HepG2 (cell line): ENCODE data around the gene PELI2. TPM values are rescaled to one million over a fixed set of nuclear protein-coding genes. Genes with fewer than 3 reads are reported as not detected.

Experiments
- ATAC-seq: fragments of 200-7000 bp; cut with Tn5 transposase; 3 replicates; pipeline ENCODE4 v1.9.1; 2020; ENCODE audit warnings: mild to moderate bottlenecking, moderate library complexity
- BruUV-seq: library from RNA; stranded (reverse); fragments of 400-500 nt; replicated peaks from 2 replicates; lab custom pipeline; 2021; lab: Mats Ljungman, UMichigan
- CTCF ChIA-PET: fragments of 300-600 bp; formaldehyde crosslinking; extraction: SDS; loops from one replicate; lab custom pipeline; 2021; ENCODE audit warnings: low total read pairs, inconsistent platforms, low intra/inter-chr PET ratio; lab: Yijun Ruan, JAX
- POLR2A ChIA-PET: fragments of 350-600 bp; sonication (Branson Sonifier 250); formaldehyde crosslinking; loops from one replicate; lab custom pipeline; 2020; ENCODE audit warnings: antibody characterized with exemption, inconsistent platforms; lab: Yijun Ruan, JAX
- DNase-seq: peaks from one replicate; pipeline ENCODE4 v3.0.0-alpha.2; 2015; ENCODE audit warnings: low spot score
- FAIRE-seq: peaks from 3 replicates; lab custom pipeline; 2011; peaks lifted over from hg19 to GRCh38; lab: Jason Lieb, UNC
- H2AFZ ChIP-seq: one replicate; pipeline ENCODE4 v1.6.1; 2011; ENCODE audit warnings: low read length, inconsistent platforms
- H3K27ac ChIP-seq: fragments of 300-600 bp; 3 replicates; pipeline ENCODE4 v1.8.0; 2011; ENCODE audit warnings: mixed run types, mild to moderate bottlenecking, mixed read lengths, low read length, inconsistent platforms; ENCODE audit not compliant: insufficient read depth; ENCODE audit errors: extremely low read length
- H3K27me3 ChIP-seq, 2 experiments: fragments of 200-600 bp in 1 of 2; 2 replicates in 1 of 2; 3 replicates in 1 of 2; pipeline versions ENCODE4 v1.6.0 to v1.8.0; 2011; ENCODE audit warnings: low read length in 2 of 2, mild to moderate bottlenecking in 2 of 2, moderate library complexity in 2 of 2, inconsistent platforms in 1 of 2; ENCODE audit not compliant: insufficient read depth in 2 of 2, control insufficient read depth in 1 of 2
- H3K36me3 ChIP-seq, 2 experiments: fragments of 200-600 bp in 1 of 2; replicated peaks in 1 of 2; 2 replicates in 1 of 2; 3 replicates in 1 of 2; pipeline versions ENCODE4 v1.5.1 to v1.8.0; 2011; ENCODE audit warnings: low read length in 2 of 2, inconsistent platforms in 1 of 2; ENCODE audit not compliant: insufficient read depth in 2 of 2, control insufficient read depth in 1 of 2
- H3K4me1 ChIP-seq: 2 replicates; pipeline ENCODE4 v1.5.1; 2012; ENCODE audit warnings: low read length, inconsistent platforms; ENCODE audit not compliant: insufficient read depth
- H3K4me2 ChIP-seq: 2 replicates; pipeline ENCODE4 v1.6.0; 2011; ENCODE audit warnings: low read depth, low read length, inconsistent platforms
- H3K4me3 ChIP-seq, 3 experiments: fragments of 200-600 bp in 1 of 3; sonication (generic), shearing (Covaris generic) in 1 of 3; replicated peaks in 1 of 3; 2 replicates each; pipeline ENCODE4 v1.5.1; 2011 to 2016; ENCODE audit warnings: low read length in 3 of 3, inconsistent platforms in 2 of 3, low read depth in 2 of 3, mild to moderate bottlenecking in 2 of 3, control low read depth in 1 of 3, mixed read lengths in 1 of 3; ENCODE audit not compliant: insufficient read depth in 1 of 3
- H3K79me2 ChIP-seq: one replicate; pipeline ENCODE4 v1.6.1; 2011; ENCODE audit warnings: low read length, inconsistent platforms; ENCODE audit not compliant: insufficient read depth
- H3K9ac ChIP-seq: 2 replicates; pipeline ENCODE4 v1.6.0; 2011; ENCODE audit warnings: mild to moderate bottlenecking, low read depth, low read length, inconsistent platforms; ENCODE audit not compliant: insufficient read depth
- H3K9me3 ChIP-seq: 2 replicates; pipeline ENCODE4 v1.5.1; 2012; ENCODE audit warnings: mild to moderate bottlenecking, low read length
- H4K20me1 ChIP-seq: 2 replicates; pipeline ENCODE4 v1.6.0; 2011; ENCODE audit warnings: inconsistent platforms, mild to moderate bottlenecking, low read length, moderate library complexity; ENCODE audit not compliant: insufficient read depth
- BCLAF1 ChIP-seq: fragments of 450-650 bp; IDR thresholded peaks from 2 replicates; pipeline ENCODE4 v1.6.1; 2017; ENCODE audit warnings: mild to moderate bottlenecking
- CBX5 ChIP-seq: sonication (generic); formaldehyde crosslinking; IDR thresholded peaks from 2 replicates; pipeline ENCODE4 v1.4.0; 2020; ENCODE audit warnings: missing genetic modification reagents, borderline replicate concordance
- ELF3 ChIP-seq: IDR thresholded peaks from 2 replicates; pipeline ENCODE4 v1.6.1; 2016; ENCODE audit warnings: missing genetic modification reagents, missing compliant biosample characterization
- ETV5 ChIP-seq: IDR thresholded peaks from 2 replicates; pipeline ENCODE4 v1.6.1; 2018; ENCODE audit warnings: missing biosample characterization, missing genetic modification reagents, inconsistent platforms, borderline replicate concordance
- HMGA1 ChIP-seq: sonication (generic); formaldehyde crosslinking; conservative IDR thresholded peaks from 2 replicates; pipeline ENCODE4 v1.4.0; 2020; ENCODE audit warnings: missing genetic modification reagents
- KLF16 ChIP-seq, 2 experiments: sonication (generic) in 1 of 2; formaldehyde crosslinking in 1 of 2; IDR thresholded peaks; 2 replicates each; pipeline versions ENCODE4 v1.6.1 to v1.8.0; 2016 to 2023; ENCODE audit warnings: missing genetic modification reagents in 2 of 2, missing compliant biosample characterization in 1 of 2
- MTF1 ChIP-seq: sonication (generic); formaldehyde crosslinking; IDR thresholded peaks from 2 replicates; pipeline ENCODE4 v1.5.0; 2020; ENCODE audit warnings: missing genetic modification reagents
- NRL ChIP-seq: sonication (generic); formaldehyde crosslinking; IDR thresholded peaks from 2 replicates; pipeline ENCODE4 v1.5.0; 2020; ENCODE audit warnings: missing genetic modification reagents, mild to moderate bottlenecking, moderate library complexity, borderline replicate concordance
- SAP130 ChIP-seq: IDR thresholded peaks from 2 replicates; pipeline ENCODE4 v1.6.1; 2016; ENCODE audit warnings: low read depth
- SIN3B ChIP-seq: fragments of 150-350 bp; IDR thresholded peaks from 2 replicates; pipeline ENCODE4 v1.6.1; 2014; ENCODE audit warnings: low read length
- SP140L ChIP-seq: sonication (generic); formaldehyde crosslinking; IDR thresholded peaks from 2 replicates; pipeline ENCODE4 v1.4.0; 2020; ENCODE audit warnings: missing genetic modification reagents, borderline replicate concordance
- TBL1XR1 ChIP-seq: fragments of 150-350 bp; IDR thresholded peaks from 2 replicates; pipeline ENCODE4 v1.6.1; 2014; ENCODE audit warnings: borderline replicate concordance, low read length; ENCODE audit not compliant: partially characterized antibody
- ZFAT ChIP-seq: sonication (generic); formaldehyde crosslinking; conservative IDR thresholded peaks from 2 replicates; pipeline ENCODE4 v1.8.1; 2023; ENCODE audit warnings: missing genetic modification reagents, inconsistent platforms
- ZNF207 ChIP-seq: fragments of 450-650 bp; IDR thresholded peaks from 2 replicates; pipeline ENCODE4 v1.6.1; 2016; ENCODE audit warnings: antibody characterized with exemption, borderline replicate concordance
- ZNF441 ChIP-seq: sonication (generic); formaldehyde crosslinking; IDR thresholded peaks from 2 replicates; pipeline ENCODE4 v1.7.0; 2021; ENCODE audit warnings: missing genetic modification reagents, borderline replicate concordance
- ZNF713 ChIP-seq: sonication (generic); formaldehyde crosslinking; IDR thresholded peaks from 2 replicates; pipeline ENCODE4 v1.4.0; 2020; ENCODE audit warnings: mild to moderate bottlenecking, missing genetic modification reagents
- ZNF782 ChIP-seq: sonication (generic); formaldehyde crosslinking; IDR thresholded peaks from 2 replicates; pipeline ENCODE4 v1.4.0; 2020; ENCODE audit warnings: missing genetic modification reagents, mild to moderate bottlenecking, borderline replicate concordance
- WGBS: methylation state at CpG from one replicate; pipeline ENCODE4 v1.1.6; 2017; ENCODE audit warnings: low lambda C conversion rate; 5-methylcytosine and 5-hydroxymethylcytosine counted together
- in situ Hi-C: cut with HindIII; loops from 2 replicates; pipeline ENCODE4 v1.10.0; 2017; ENCODE audit warnings: low pct_unique_long_range_greater_than_20kb; ENCODE audit not compliant: extremely low pct_ligation_motif_present
- intact Hi-C: fragments of 100-400 bp; cut with micrococcal nuclease; formaldehyde crosslinking; loops from one replicate; pipeline ENCODE4 v1.10.0; 2022; ENCODE audit not compliant: unreplicated experiment
- polyA plus RNA-seq, 8 experiments: library from polyadenylated mRNA; depleted of rRNA in 3 of 8; stranded (reverse) in 7 of 8; unstranded in 1 of 8; fragments of >200 nt; fragmentation: Illumina TruSeq in 4 of 8; extraction: Trizol in 4 of 8; gene quantifications; 2 replicates each; pipeline versions ENCODE4 v1.2.1 to v1.2.3, GENCODE V29; 2011 to 2016; ENCODE audit warnings: low read depth in 4 of 8, missing spikeins in 1 of 8, mixed read lengths in 1 of 8; ENCODE audit not compliant: insufficient read depth in 1 of 8
- total RNA-seq, 5 experiments: library from RNA; depleted of rRNA; stranded (reverse); fragments of >200 nt; fragmentation: Illumina TruSeq; extraction: Trizol; gene quantifications; 2 replicates each; pipeline ENCODE4 v1.2.3, GENCODE V29; 2016; ENCODE audit warnings: low read depth in 1 of 5

PELI2 gene
- total and polyA plus RNA-seq, 2 of the 13 experiments (the other 11 are each of a cell fraction or from before 2014, with no cell fraction given): 0.07 TPM; not detected in 1

- no peak for TF ChIP-seq BCLAF1
- TF ChIP-seq, all 625 proteins: peak for 0
These were observed 41.9 kb downstream of the PELI2 start (continued) for GRCh38 chr14:56160088-56160487.

GRCh38 chr14:56161658-56162057 lies 43.4 kb downstream of the PELI2 start:
- in situ Hi-C loops (no loop called here), intact Hi-C loops (no loop called here)
- no peaks in the 10 kb centered on the region for H4K20me1 ChIP-seq
- POLR2A ChIA-PET: no interaction called here
- DNase-seq (no peak), FAIRE-seq (no peak), ATAC-seq (no peak)
- H3K36me3 ChIP-seq: no peaks in the 10 kb centered on the region
- H3K9ac ChIP-seq: no peak overlapping the region
- H3K27me3 ChIP-seq: no peaks in the 10 kb centered on the region
- H3K4me3 ChIP-seq: no peak overlapping the region
- no peaks in the 10 kb centered on the region for H3K4me1 ChIP-seq
- no TSS peak for BruUV-seq
- H3K79me2 ChIP-seq: no peaks in the 10 kb centered on the region
- H3K9me3 ChIP-seq: peaks cover 18% of the 10 kb centered on the region
- no peak overlapping the region for H3K4me2 ChIP-seq
- H3K27ac ChIP-seq: no peak overlapping the region
- no peak overlapping the region for H2AFZ ChIP-seq
- CTCF ChIA-PET: no interaction called here
- TF ChIP-seq TBL1XR1 (no peak), SAP130 (CRISPR knock-in tag) (no peak), SIN3B (no peak)
- 4% methylated on average over 1 of the region's 1 CpG for WGBS

DNA sequence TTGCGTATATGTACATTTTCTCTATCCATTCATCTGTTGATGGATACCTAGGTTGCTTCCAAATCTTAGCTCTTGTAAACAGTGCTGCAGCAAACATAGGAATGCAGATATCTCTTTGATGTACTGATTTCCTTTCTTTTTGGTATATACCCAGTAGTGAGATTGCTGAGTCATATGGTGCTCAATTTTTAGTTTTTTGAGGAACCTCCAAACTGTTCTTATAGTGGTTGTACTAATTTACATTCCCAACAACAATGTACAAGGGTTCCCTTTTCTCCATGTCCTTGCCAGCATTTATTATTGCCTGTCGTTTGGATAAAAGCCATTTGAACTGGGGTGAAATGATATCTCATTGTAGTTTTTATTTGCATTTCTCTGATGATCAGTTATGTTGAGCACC lies 44.3 kb downstream of the PELI2 start:
- H3K9ac ChIP-seq: no peak overlapping the region
- intact Hi-C loops: no loop called here
- no peak overlapping the region for H2AFZ ChIP-seq
- no TSS peak for BruUV-seq
- H3K4me1 ChIP-seq: no peaks in the 10 kb centered on the region
- POLR2A ChIA-PET: no interaction called here
- H4K20me1 ChIP-seq: no peaks in the 10 kb centered on the region
- H3K79me2 ChIP-seq: no peaks in the 10 kb centered on the region
- FAIRE-seq (no peak), DNase-seq (no peak), ATAC-seq (no peak)
- peaks cover 18% of the 10 kb centered on the region for H3K9me3 ChIP-seq
- H3K4me3 ChIP-seq: no peak overlapping the region
- H3K27ac ChIP-seq: no peak overlapping the region
- CTCF ChIA-PET: no interaction called here
- WGBS: 4% methylated on average over 2 of the region's 2 CpGs
- no peaks in the 10 kb centered on the region for H3K36me3 ChIP-seq
- no peak overlapping the region for H3K4me2 ChIP-seq
- H3K27me3 ChIP-seq: no peaks in the 10 kb centered on the region
- in situ Hi-C loops: no loop called here
- TF ChIP-seq HMGA1 (CRISPR knock-in tag) (no peak), MTF1 (CRISPR knock-in tag) (no peak), NRL (no peak), ZNF207 (no peak), ZNF713 (CRISPR knock-in tag) (no peak), ELF3 (CRISPR knock-in tag) (no peak), KLF16 (CRISPR knock-in tag; IDR thresholded peaks at IDR 0.05) (no peak), CBX5 (CRISPR knock-in tag) (no peak), ZFAT (CRISPR knock-in tag) (no peak), ZNF782 (no peak), ZNF441 (no peak), SP140L (no peak), ETV5 (no peak)
